Activated naive CD4-positive, alpha-beta T cell treated with anti-CD3 and anti-CD28 coated beads for 36 hours (primary cell): ENCODE measurements around the gene MKS1. TPM values are rescaled to one million over a fixed set of nuclear protein-coding genes. Genes with fewer than 3 reads are reported as not detected.

Source experiments
- CTCF ChIA-PET: fragments of 350-600 bp; sonication (Branson Sonifier 250); formaldehyde crosslinking; loops from one replicate; lab custom pipeline; 2021; ENCODE audit warnings: antibody characterized with exemption; lab: Charles Lee
- DNase-seq: peaks from one replicate; pipeline ENCODE4 v3.0.0-alpha.2; 2020
- H3K27ac Mint-ChIP-seq: one replicate; pipeline ENCODE4 v1.8.0; 2021; ENCODE audit warnings: mild to moderate bottlenecking, mixed read lengths
- H3K27me3 Mint-ChIP-seq: one replicate; pipeline ENCODE4 v1.8.0; 2021; ENCODE audit warnings: low read depth, mixed read lengths
- H3K36me3 Mint-ChIP-seq: one replicate; pipeline ENCODE4 v1.8.0; 2021; ENCODE audit warnings: low read depth, mixed read lengths
- H3K4me1 Mint-ChIP-seq: one replicate; pipeline ENCODE4 v1.8.0; 2021; ENCODE audit warnings: low read depth, mixed read lengths
- H3K4me3 Mint-ChIP-seq: one replicate; pipeline ENCODE4 v1.8.0; 2021; ENCODE audit warnings: mild to moderate bottlenecking, moderate library complexity, mixed read lengths
- H3K9me3 Mint-ChIP-seq: one replicate; pipeline ENCODE4 v1.8.0; 2021; ENCODE audit warnings: mixed read lengths
- intact Hi-C: fragments of 100-400 bp; cut with micrococcal nuclease; formaldehyde crosslinking; loops from one replicate; pipeline ENCODE4 v1.15.1; 2023
- total RNA-seq, 2 experiments: library from RNA; stranded (reverse); gene quantifications; one replicate each; pipeline ENCODE4 v1.2.3, GENCODE V29; 2021

Gene MKS1
- total RNA-seq = 10 to 100 TPM; 27.1 to 29.2 TPM

GRCh38 chr17:58219007-58219788, at the start of gene MKS1:
TSS of gene MKS1 (minus strand) at chr17:58219255. CDS start at chr17:58219230, 25 bp downstream.
- CTCF ChIA-PET = interaction anchor here (1.4 to 1.8 kb wide), 2 partner anchors 19 to 31 kb away, joined by 5 to 7 read pairs; no protein-coding TSS in a partner anchor
- Mint-ChIP-seq H3K4me3 (peak within 1 kb of the TSS; percentile 82), H3K27me3 (no peaks in the 10 kb centered on the region), H3K36me3 (peaks cover 6% of the 10 kb centered on the region), H3K27ac (peak within 1 kb of the TSS; percentile 92), H3K9me3 (no peaks in the 10 kb centered on the region), H3K4me1 (peaks cover 25% of the 10 kb centered on the region)
- intact Hi-C loops = loop anchor here (1.0 to 5.0 kb wide), 3 partner anchors 136 to 299 kb away; partner anchors contain the start of genes DYNLL2 and SRSF1
- peak; percentile 97 for DNase-seq

- Mint-ChIP-seq H3K4me3 (no peak overlapping the region), H3K4me1 (no peaks in the 10 kb centered on the region), H3K9me3 (no peaks in the 10 kb centered on the region), H3K27me3 (peaks cover 14% of the 10 kb centered on the region), H3K36me3 (no peaks in the 10 kb centered on the region), H3K27ac (no peak overlapping the region)
- DNase-seq = no peak
- intact Hi-C loops = no loop called here
- CTCF ChIA-PET = interaction anchor here (0.7 to 2.7 kb wide), 2 partner anchors 18 to 180 kb away, joined by 3 to 8 read pairs; no protein-coding TSS in a partner anchor
Measured at GRCh38 chr17:58268326-58268725, 49.3 kb upstream of the MKS1 start.

- peaks cover 17% of the 10 kb centered on the region for H3K27me3 Mint-ChIP-seq
- no peaks in the 10 kb centered on the region for H3K4me1 Mint-ChIP-seq
- CTCF ChIA-PET = interaction anchor here (0.7 to 2.7 kb wide), 2 partner anchors 17 to 180 kb away, joined by 3 to 8 read pairs; no protein-coding TSS in a partner anchor
- H3K4me3 Mint-ChIP-seq = no peak overlapping the region
- no peak for DNase-seq
- H3K27ac Mint-ChIP-seq = no peak overlapping the region
- no peaks in the 10 kb centered on the region for H3K36me3 Mint-ChIP-seq
- no peaks in the 10 kb centered on the region for H3K9me3 Mint-ChIP-seq
- intact Hi-C loops = no loop called here
Measured at GRCh38 chr17:58267347-58268324, 48.6 kb upstream of the MKS1 start.

- Mint-ChIP-seq H3K9me3 (no peaks in the 10 kb centered on the region), H3K4me1 (no peaks in the 10 kb centered on the region), H3K27me3 (peaks cover 28% of the 10 kb centered on the region), H3K36me3 (no peaks in the 10 kb centered on the region), H3K27ac (no peak overlapping the region), H3K4me3 (no peak overlapping the region)
- CTCF ChIA-PET = interaction anchor here (0.6 to 2.7 kb wide), 4 partner anchors 16 to 392 kb away, joined by 4 to 8 read pairs (median 7); no protein-coding TSS in a partner anchor
- DNase-seq = no peak
- intact Hi-C loops = no loop called here
Measured at GRCh38 chr17:58265902-58266875, 47.1 kb upstream of the MKS1 start.

- CTCF ChIA-PET = interaction anchor here (0.6 to 0.9 kb wide), 2 partner anchors 15 to 157 kb away, joined by 4 to 7 read pairs; no protein-coding TSS in a partner anchor
- Mint-ChIP-seq H3K4me3 (no peak overlapping the region), H3K36me3 (no peaks in the 10 kb centered on the region), H3K27ac (no peak overlapping the region), H3K4me1 (no peaks in the 10 kb centered on the region), H3K9me3 (no peaks in the 10 kb centered on the region), H3K27me3 (peaks cover 33% of the 10 kb centered on the region)
- no peak for DNase-seq
- intact Hi-C loops = no loop called here
Measured at GRCh38 chr17:58265271-58265670, 46.2 kb upstream of the MKS1 start.

- intact Hi-C loops = no loop called here
- H3K36me3 Mint-ChIP-seq = no peaks in the 10 kb centered on the region
- peaks cover 35% of the 10 kb centered on the region for H3K27me3 Mint-ChIP-seq
- no peak overlapping the region for H3K27ac Mint-ChIP-seq
- CTCF ChIA-PET = no interaction called here
- no peaks in the 10 kb centered on the region for H3K4me1 Mint-ChIP-seq
- H3K4me3 Mint-ChIP-seq = no peak overlapping the region
- no peak for DNase-seq
- no peaks in the 10 kb centered on the region for H3K9me3 Mint-ChIP-seq
Measured at GRCh38 chr17:58264407-58265103, 45.5 kb upstream of the MKS1 start.

- no peaks in the 10 kb centered on the region for H3K9me3 Mint-ChIP-seq
- no peaks in the 10 kb centered on the region for H3K36me3 Mint-ChIP-seq
- DNase-seq = no peak
- H3K27ac Mint-ChIP-seq = no peak overlapping the region
- no peaks in the 10 kb centered on the region for H3K4me1 Mint-ChIP-seq
- CTCF ChIA-PET = interaction anchor here (0.9 kb wide), 1 partner anchor 14 kb away, joined by 3 read pairs; no protein-coding TSS in a partner anchor
- intact Hi-C loops = no loop called here
- peaks cover 39% of the 10 kb centered on the region for H3K27me3 Mint-ChIP-seq
- no peak overlapping the region for H3K4me3 Mint-ChIP-seq
Measured at GRCh38 chr17:58263773-58264172, 44.7 kb upstream of the MKS1 start.

GRCh38 chr17:58262149-58262548, 43.1 kb upstream of the MKS1 start:
- no peaks in the 10 kb centered on the region for H3K9me3 Mint-ChIP-seq
- DNase-seq = no peak
- no peak overlapping the region for H3K27ac Mint-ChIP-seq
- H3K36me3 Mint-ChIP-seq = no peaks in the 10 kb centered on the region
- H3K4me1 Mint-ChIP-seq = no peaks in the 10 kb centered on the region
- intact Hi-C loops = no loop called here
- CTCF ChIA-PET = no interaction called here
- H3K4me3 Mint-ChIP-seq = no peak overlapping the region
- H3K27me3 Mint-ChIP-seq = peaks cover 41% of the 10 kb centered on the region

GRCh38 chr17:58254803-58255202, 35.7 kb upstream of the MKS1 start:
- intact Hi-C loops = no loop called here
- peaks cover 5% of the 10 kb centered on the region for H3K4me1 Mint-ChIP-seq
- no peaks in the 10 kb centered on the region for H3K9me3 Mint-ChIP-seq
- DNase-seq = no peak
- peaks cover 10% of the 10 kb centered on the region for H3K27me3 Mint-ChIP-seq
- no peaks in the 10 kb centered on the region for H3K36me3 Mint-ChIP-seq
- CTCF ChIA-PET = interaction anchor here (0.6 to 1.2 kb wide), 2 partner anchors 63 to 396 kb away, joined by 3 read pairs; no protein-coding TSS in a partner anchor
- H3K27ac Mint-ChIP-seq = no peak overlapping the region
- no peak overlapping the region for H3K4me3 Mint-ChIP-seq

- no peaks in the 10 kb centered on the region for H3K9me3 Mint-ChIP-seq
- peaks cover 6% of the 10 kb centered on the region for H3K27me3 Mint-ChIP-seq
- no peak overlapping the region for H3K27ac Mint-ChIP-seq
- H3K4me1 Mint-ChIP-seq = peaks cover 9% of the 10 kb centered on the region
- intact Hi-C loops = no loop called here
- no peak overlapping the region for H3K4me3 Mint-ChIP-seq
- H3K36me3 Mint-ChIP-seq = no peaks in the 10 kb centered on the region
- no peak for DNase-seq
- CTCF ChIA-PET = no interaction called here
Measured at GRCh38 chr17:58253082-58253481, 34.0 kb upstream of the MKS1 start.

- CTCF ChIA-PET = no interaction called here
- Mint-ChIP-seq H3K9me3 (no peaks in the 10 kb centered on the region), H3K4me1 (peaks cover 11% of the 10 kb centered on the region), H3K36me3 (no peaks in the 10 kb centered on the region), H3K27me3 (peaks cover 4% of the 10 kb centered on the region), H3K27ac (no peak overlapping the region), H3K4me3 (no peak overlapping the region)
- no peak for DNase-seq
- intact Hi-C loops = no loop called here
Measured at GRCh38 chr17:58252141-58252540, 33.1 kb upstream of the MKS1 start.
